ENCODE results near the gene SF3B6.
"Not testable (repeated sequence)": the region's sequence is repeated elsewhere in the genome, so short reads cannot be mapped to it uniquely, and the experiment has no call there.

Gene SF3B6

GRCh38 chr2:24075915-24076848 lies at the start of gene SF3B6:
Gene SF3B6, minus strand, starts transcription at chr2:24076326. Its CDS starts 97 bp downstream, at chr2:24076229.
- DNase-seq (ENCODE audit: low read depth), result peak; percentile 99

GRCh38 chr2:24123922-24124580 lies 47.9 kb upstream of the SF3B6 start:
- DNase-seq (ENCODE audit: low read depth), result peak; percentile 49

- peak; percentile 90 for DNase-seq (ENCODE audit: low read depth)
These were observed 47.2 kb upstream of the SF3B6 start, which contains the start of the genes FAM228B and PFN4 for GRCh38 chr2:24123195-24123921. Gene FAM228B, plus strand, starts transcription at chr2:24123469. Its CDS starts 893 bp downstream, at chr2:24124362. Gene PFN4, minus strand, starts transcription at chr2:24123334. Its CDS starts 799 bp downstream, at chr2:24122535.

- no peak for DNase-seq (ENCODE audit: low read depth)
These were observed 46.5 kb upstream of the SF3B6 start for GRCh38 chr2:24122366-24123194.

GRCh38 chr2:24121469-24121868 lies 45.3 kb upstream of the SF3B6 start:
- DNase-seq (ENCODE audit: low read depth), result no peak

- no peak for DNase-seq (ENCODE audit: low read depth)
These were observed 44.9 kb upstream of the SF3B6 start for GRCh38 chr2:24121066-24121465.

GRCh38 chr2:24117902-24118301 lies 41.8 kb upstream of the SF3B6 start:
- DNase-seq (ENCODE audit: low read depth), result no peak

GRCh38 chr2:24115057-24115456 lies 38.9 kb upstream of the SF3B6 start:
- peak; percentile 30 for DNase-seq (ENCODE audit: low read depth)

GRCh38 chr2:24111407-24111901 lies 35.3 kb upstream of the SF3B6 start:
- DNase-seq (ENCODE audit: low read depth), result peak; percentile 51

GRCh38 chr2:24110660-24111303 lies 34.7 kb upstream of the SF3B6 start:
- DNase-seq (ENCODE audit: low read depth), result no peak

GRCh38 chr2:24109431-24109830 lies 33.3 kb upstream of the SF3B6 start:
- DNase-seq (ENCODE audit: low read depth), result not testable (repeated sequence)

- DNase-seq (ENCODE audit: low read depth), result no peak
These were observed 31.2 kb upstream of the SF3B6 start for GRCh38 chr2:24107336-24107735.

- DNase-seq (ENCODE audit: low read depth), result no peak
These were observed 30.7 kb upstream of the SF3B6 start for GRCh38 chr2:24106786-24107185.

GRCh38 chr2:24105816-24106215 lies 29.7 kb upstream of the SF3B6 start:
- DNase-seq (ENCODE audit: low read depth), result peak; percentile 33

- no peak for DNase-seq (ENCODE audit: low read depth)
These were observed 28.8 kb upstream of the SF3B6 start for GRCh38 chr2:24104906-24105305.

- DNase-seq (ENCODE audit: low read depth), result no peak
These were observed 28.1 kb upstream of the SF3B6 start for GRCh38 chr2:24104110-24104650.

- no peak for DNase-seq (ENCODE audit: low read depth)
These were observed 26.6 kb upstream of the SF3B6 start for GRCh38 chr2:24102677-24103076.

- no peak for DNase-seq (ENCODE audit: low read depth)
These were observed 25.9 kb upstream of the SF3B6 start for GRCh38 chr2:24101992-24102391.

- DNase-seq (ENCODE audit: low read depth), result not testable (repeated sequence)
These were observed 24.6 kb upstream of the SF3B6 start for GRCh38 chr2:24100732-24101131.

GRCh38 chr2:24095171-24095677 lies 19.1 kb upstream of the SF3B6 start:
- DNase-seq (ENCODE audit: low read depth), result not testable (repeated sequence)

All from EH (cell line).